Gastrocnemius medialis (tissue), 4 donors: Measurements from ENCODE around the gene TMC2. TPM values are rescaled to one million over a fixed set of nuclear protein-coding genes. Genes with fewer than 3 reads are reported as not detected.

Experiments used
- ATAC-seq, 2 donors: fragments of 150-250 bp; one replicate each; pipeline ENCODE4 v1.9.1; 2016
- DNase-seq, 2 donors: peaks; one replicate each; pipeline ENCODE4 v3.0.0-alpha.2; 2019
- H3K27ac ChIP-seq, 4 donors: fragments of 200-600 bp; sonication (generic); 1 replicate in 1 of 4; 2 replicates in 3 of 4; pipeline ENCODE4 v1.5.1; 2016 to 2018; ENCODE audit warnings: mild to moderate bottlenecking in 2 of 4, moderate library complexity in 1 of 4
- H3K27me3 ChIP-seq, 3 donors: fragments of 200-600 bp; sonication (generic) in 2 of 3; 1 replicate in 1 of 3; 2 replicates in 2 of 3; pipeline versions ENCODE4 v1.5.1 to v1.6.0; 2016 to 2019; ENCODE audit warnings: mild to moderate bottlenecking in 1 of 3, moderate library complexity in 1 of 3
- H3K36me3 ChIP-seq, 2 donors: fragments of 200-600 bp; sonication (generic) in 1 of 2; one replicate each; pipeline ENCODE4 v1.5.1; 2017 to 2018
- H3K4me1 ChIP-seq, 2 donors: fragments of 200-600 bp; sonication (generic) in 1 of 2; one replicate each; pipeline ENCODE4 v1.5.1; 2016 to 2017; ENCODE audit warnings: mild to moderate bottlenecking in 2 of 2
- H3K4me3 ChIP-seq, 4 donors: fragments of 200-600 bp; sonication (generic) in 3 of 4; 1 replicate in 1 of 4; 2 replicates in 3 of 4; pipeline ENCODE4 v1.5.1; 2016 to 2019; ENCODE audit warnings: mild to moderate bottlenecking in 2 of 4
- H3K9me3 ChIP-seq, 3 donors: fragments of 200-600 bp; sonication (generic) in 2 of 3; 1 replicate in 1 of 3; 2 replicates in 2 of 3; pipeline ENCODE4 v1.5.1; 2016 to 2019
- POLR2A ChIP-seq, 2 donors: fragments of 450-650 bp; IDR thresholded peaks; one replicate each; pipeline ENCODE4 v1.6.1; 2017; ENCODE audit warnings: antibody characterized with exemption in 2 of 2, mild to moderate bottlenecking in 2 of 2, moderate library complexity in 2 of 2
- in situ Hi-C, 4 donors: fragments of 200-750 bp; cut with MboI; loops; one replicate each; pipeline versions ENCODE4 v1.15.0 to v1.8.0; 2017; ENCODE audit warnings: low sequenced_read_pairs in 4 of 4
- intact Hi-C: fragments of 100-400 bp; cut with DNase I; formaldehyde crosslinking; loops from one replicate; pipeline ENCODE4 v1.15.1; 2023; ENCODE audit warnings: low total_unique reads
- total RNA-seq, 4 donors: library from RNA; depleted of rRNA; stranded (reverse); fragments of >200 nt; gene quantifications; one replicate each; pipeline versions ENCODE4 v1.1.0 to v1.2.3, GENCODE V29; 2016
- TF ChIP-seq, protein P1 (sequence below), 5 experiments: fragments of 450-650 bp in 3 of 5; fragments of 200-600 bp in 2 of 5; sonication (generic) in 2 of 5; IDR thresholded peaks in 4 of 5; conservative IDR thresholded peaks in 1 of 5; 1 replicate in 4 of 5; 2 replicates in 1 of 5; pipeline ENCODE4 v1.5.1; 2016 to 2019; ENCODE audit warnings: antibody characterized with exemption in 5 of 5, mild to moderate bottlenecking in 3 of 5, moderate library complexity in 3 of 5

The TMC2 gene
- total RNA-seq, 4 donors from 2014 or later = 0.10 TPM; not detected in 2

DNA sequence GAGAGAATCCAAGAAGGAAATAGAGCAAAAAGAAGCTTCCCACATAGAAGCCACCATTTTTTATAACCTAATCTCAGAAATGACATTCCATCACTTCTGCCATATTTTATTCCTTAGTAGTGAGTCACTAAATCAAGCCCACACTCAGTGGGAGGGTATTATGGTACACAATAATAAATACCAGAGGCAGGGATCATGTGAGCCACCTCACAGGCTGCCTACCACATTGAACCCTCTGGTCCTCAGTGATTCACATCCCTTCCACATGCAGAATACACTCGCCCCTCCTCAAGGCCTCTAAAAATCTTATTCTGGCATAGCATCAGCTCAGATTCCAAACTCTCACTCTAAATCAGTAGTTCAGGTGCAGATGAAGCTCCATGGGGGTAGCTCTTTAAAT is 49.4 kb downstream of the TMC2 start:
- H3K4me1 ChIP-seq = no peaks in the 10 kb centered on the region
- H3K27ac ChIP-seq = no peak overlapping the region
- in situ Hi-C loops (no loop called here), intact Hi-C loops (no loop called here)
- DNase-seq (no peak), ATAC-seq (no peak)
- no peak overlapping the region for H3K4me3 ChIP-seq
- H3K27me3 ChIP-seq = no peaks in the 10 kb centered on the region
- H3K36me3 ChIP-seq = no peaks in the 10 kb centered on the region
- no peak for TF ChIP-seq POLR2A (IDR thresholded peaks at IDR 0.05)
- TF ChIP-seq, protein P1, sequence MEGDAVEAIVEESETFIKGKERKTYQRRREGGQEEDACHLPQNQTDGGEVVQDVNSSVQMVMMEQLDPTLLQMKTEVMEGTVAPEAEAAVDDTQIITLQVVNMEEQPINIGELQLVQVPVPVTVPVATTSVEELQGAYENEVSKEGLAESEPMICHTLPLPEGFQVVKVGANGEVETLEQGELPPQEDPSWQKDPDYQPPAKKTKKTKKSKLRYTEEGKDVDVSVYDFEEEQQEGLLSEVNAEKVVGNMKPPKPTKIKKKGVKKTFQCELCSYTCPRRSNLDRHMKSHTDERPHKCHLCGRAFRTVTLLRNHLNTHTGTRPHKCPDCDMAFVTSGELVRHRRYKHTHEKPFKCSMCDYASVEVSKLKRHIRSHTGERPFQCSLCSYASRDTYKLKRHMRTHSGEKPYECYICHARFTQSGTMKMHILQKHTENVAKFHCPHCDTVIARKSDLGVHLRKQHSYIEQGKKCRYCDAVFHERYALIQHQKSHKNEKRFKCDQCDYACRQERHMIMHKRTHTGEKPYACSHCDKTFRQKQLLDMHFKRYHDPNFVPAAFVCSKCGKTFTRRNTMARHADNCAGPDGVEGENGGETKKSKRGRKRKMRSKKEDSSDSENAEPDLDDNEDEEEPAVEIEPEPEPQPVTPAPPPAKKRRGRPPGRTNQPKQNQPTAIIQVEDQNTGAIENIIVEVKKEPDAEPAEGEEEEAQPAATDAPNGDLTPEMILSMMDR (IDR thresholded peaks at IDR 0.05 in 4 of 5, conservative IDR thresholded peaks at IDR 0.05 in 1 of 5) = no peak
- H3K9me3 ChIP-seq = no peaks in the 10 kb centered on the region

DNA sequence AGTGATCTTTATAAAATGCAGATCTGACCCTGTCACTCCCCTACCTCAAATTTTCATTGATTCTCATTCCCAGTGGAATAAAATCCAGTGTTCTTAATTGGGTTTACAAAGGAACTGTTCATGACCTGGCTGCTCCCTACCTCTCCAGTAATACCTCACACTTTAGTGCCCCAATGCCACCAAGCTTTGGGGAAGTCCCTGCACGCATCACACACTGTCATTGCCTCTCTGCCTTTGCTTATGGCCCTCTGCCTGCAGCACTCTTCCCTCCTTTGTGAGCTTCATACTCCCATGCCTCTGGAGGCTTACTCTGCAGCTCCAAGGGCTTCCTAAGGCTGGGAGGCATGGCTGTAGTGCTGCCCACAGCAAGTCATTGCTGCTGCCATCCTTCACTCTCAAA is 57.4 kb downstream of the TMC2 start:
- intact Hi-C loops = no loop called here
- H3K4me1 ChIP-seq = no peaks in the 10 kb centered on the region
- H3K9me3 ChIP-seq = no peaks in the 10 kb centered on the region
- ATAC-seq = no peak
- no peaks in the 10 kb centered on the region for H3K36me3 ChIP-seq
- H3K4me3 ChIP-seq = no peak overlapping the region
- DNase-seq = no peak
- H3K27me3 ChIP-seq = no peaks in the 10 kb centered on the region
- H3K27ac ChIP-seq = no peak overlapping the region
- in situ Hi-C loops = no loop called here
- TF ChIP-seq, protein P1 (IDR thresholded peaks at IDR 0.05 in 4 of 5, conservative IDR thresholded peaks at IDR 0.05 in 1 of 5) = no peak
- no peak for TF ChIP-seq POLR2A (IDR thresholded peaks at IDR 0.05)

DNA sequence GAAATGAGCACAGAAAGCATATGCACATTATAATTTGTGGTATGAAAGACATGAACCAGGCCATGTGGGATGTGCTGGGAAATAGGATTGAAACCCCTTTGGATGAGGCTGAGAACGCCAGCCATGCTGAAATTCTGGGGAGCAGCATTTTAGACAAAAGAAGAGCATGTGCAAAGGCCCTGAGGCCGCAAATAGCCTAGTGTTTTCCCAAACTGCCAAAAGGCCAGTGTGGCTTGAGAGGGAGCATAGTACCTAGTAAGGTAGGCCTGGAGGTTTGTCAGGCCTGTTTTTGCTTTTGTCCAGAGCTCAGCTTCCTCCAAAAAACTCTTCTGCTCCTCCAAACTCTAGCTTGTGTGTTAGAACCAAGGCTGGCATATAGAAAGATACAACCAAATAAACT is 58.7 kb downstream of the TMC2 start:
- Histone ChIP-seq H3K36me3 (no peaks in the 10 kb centered on the region), H3K27ac (no peak overlapping the region), H3K27me3 (no peaks in the 10 kb centered on the region), H3K4me3 (no peak overlapping the region), H3K9me3 (no peaks in the 10 kb centered on the region), H3K4me1 (no peaks in the 10 kb centered on the region)
- TF ChIP-seq POLR2A (IDR thresholded peaks at IDR 0.05) = no peak
- TF ChIP-seq, protein P1 (IDR thresholded peaks at IDR 0.05 in 4 of 5, conservative IDR thresholded peaks at IDR 0.05 in 1 of 5) = no peak
- intact Hi-C loops = no loop called here
- in situ Hi-C loops = no loop called here
- DNase-seq = no peak
- no peak for ATAC-seq

DNA sequence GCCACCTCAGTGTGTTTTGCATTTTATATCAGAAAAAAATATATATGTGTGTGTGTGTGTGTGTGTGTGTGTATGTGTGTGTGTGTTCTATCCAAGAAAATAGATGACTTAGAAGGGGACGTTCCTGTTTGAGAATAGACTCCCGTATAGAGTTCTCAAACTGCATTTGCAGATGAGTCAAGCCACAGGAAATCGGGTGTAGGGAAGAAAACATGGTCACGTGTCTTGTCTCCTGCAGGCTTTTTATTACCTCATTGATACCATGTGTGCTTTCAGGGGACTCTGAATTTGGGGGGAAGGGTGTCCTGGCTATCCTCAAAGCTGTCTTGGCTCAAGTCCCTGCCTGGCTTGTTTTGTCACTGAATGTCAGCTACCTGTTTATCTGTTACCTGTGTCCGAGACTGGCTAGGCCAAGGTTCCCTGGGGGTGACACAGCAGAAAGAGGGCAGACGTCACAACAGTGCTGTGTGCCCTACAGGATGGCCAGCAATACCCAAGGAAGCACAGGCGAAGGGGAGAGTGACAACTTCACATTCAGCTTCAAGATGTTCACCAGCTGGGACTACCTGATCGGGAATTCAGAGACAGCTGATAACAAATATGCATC is 60.4 kb downstream of the TMC2 start:
- no peak for ATAC-seq
- Histone ChIP-seq H3K27me3 (no peaks in the 10 kb centered on the region), H3K36me3 (no peaks in the 10 kb centered on the region), H3K4me3 (no peak overlapping the region), H3K9me3 (no peaks in the 10 kb centered on the region), H3K4me1 (no peaks in the 10 kb centered on the region), H3K27ac (no peak overlapping the region)
- in situ Hi-C loops (no loop called here), intact Hi-C loops (no loop called here)
- DNase-seq = no peak
- TF ChIP-seq, protein P1 (IDR thresholded peaks at IDR 0.05 in 4 of 5, conservative IDR thresholded peaks at IDR 0.05 in 1 of 5) = no peak
- no peak for TF ChIP-seq POLR2A (IDR thresholded peaks at IDR 0.05)
